NB4 (cell line): ENCODE results near the gene NSUN5.

Experiments
- POLR2A ChIP-seq: IDR thresholded peaks from 2 replicates; pipeline ENCODE4 v1.6.1; 2011; ENCODE audit warnings: mild to moderate bottlenecking; ENCODE audit not compliant: insufficient read length; ENCODE audit errors: extremely low read depth
- TF ChIP-seq, protein P1 (sequence below): IDR thresholded peaks from one replicate; pipeline ENCODE4 v1.5.1; 2012; ENCODE audit warnings: low read depth, low read length

DNA sequence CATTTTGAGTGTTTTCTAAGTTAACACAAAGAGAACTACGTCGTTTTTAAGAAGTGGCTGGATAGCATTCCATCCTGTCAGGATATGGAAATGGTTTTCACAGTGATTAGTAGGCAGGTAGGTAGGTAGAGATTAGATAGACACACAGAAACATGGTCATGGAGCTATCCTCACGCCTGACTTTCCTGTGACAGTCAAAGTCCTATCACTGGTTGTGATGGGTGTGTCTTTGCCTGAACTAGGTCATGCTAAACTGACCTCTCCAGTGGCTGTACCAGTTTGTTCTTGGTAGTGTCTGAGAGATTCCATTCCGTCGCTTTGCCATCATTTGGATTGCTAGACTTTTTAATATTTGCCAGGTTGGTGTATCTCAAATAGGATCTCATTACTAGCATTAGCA is 47.5 kb upstream of the NSUN5 start:
- no peak for TF ChIP-seq POLR2A
- TF ChIP-seq, protein P1, sequence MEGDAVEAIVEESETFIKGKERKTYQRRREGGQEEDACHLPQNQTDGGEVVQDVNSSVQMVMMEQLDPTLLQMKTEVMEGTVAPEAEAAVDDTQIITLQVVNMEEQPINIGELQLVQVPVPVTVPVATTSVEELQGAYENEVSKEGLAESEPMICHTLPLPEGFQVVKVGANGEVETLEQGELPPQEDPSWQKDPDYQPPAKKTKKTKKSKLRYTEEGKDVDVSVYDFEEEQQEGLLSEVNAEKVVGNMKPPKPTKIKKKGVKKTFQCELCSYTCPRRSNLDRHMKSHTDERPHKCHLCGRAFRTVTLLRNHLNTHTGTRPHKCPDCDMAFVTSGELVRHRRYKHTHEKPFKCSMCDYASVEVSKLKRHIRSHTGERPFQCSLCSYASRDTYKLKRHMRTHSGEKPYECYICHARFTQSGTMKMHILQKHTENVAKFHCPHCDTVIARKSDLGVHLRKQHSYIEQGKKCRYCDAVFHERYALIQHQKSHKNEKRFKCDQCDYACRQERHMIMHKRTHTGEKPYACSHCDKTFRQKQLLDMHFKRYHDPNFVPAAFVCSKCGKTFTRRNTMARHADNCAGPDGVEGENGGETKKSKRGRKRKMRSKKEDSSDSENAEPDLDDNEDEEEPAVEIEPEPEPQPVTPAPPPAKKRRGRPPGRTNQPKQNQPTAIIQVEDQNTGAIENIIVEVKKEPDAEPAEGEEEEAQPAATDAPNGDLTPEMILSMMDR = no peak
